H9 (cell line): ENCODE measurements around the gene SNCA. TPM values are rescaled to one million over a fixed set of nuclear protein-coding genes. Genes with fewer than 3 reads are reported as not detected.

Experiments used
- DNase-seq: peaks from one replicate; pipeline ENCODE4 v3.0.0-alpha.2; 2017
- H2AFZ ChIP-seq: one replicate; pipeline ENCODE4 v1.6.1; 2013; ENCODE audit warnings: mild to moderate bottlenecking, low read length, control low read depth, moderate library complexity
- H2AK5ac ChIP-seq: 2 replicates; pipeline ENCODE4 v1.6.1; 2013; ENCODE audit warnings: low read length, control low read depth, mixed read lengths; ENCODE audit not compliant: insufficient read length
- H2BK120ac ChIP-seq: one replicate; pipeline ENCODE4 v1.6.1; 2013; ENCODE audit warnings: low read depth, mild to moderate bottlenecking, low read length, control low read depth, inconsistent platforms; ENCODE audit not compliant: poor library complexity, severe bottlenecking
- H2BK12ac ChIP-seq: 2 replicates; pipeline ENCODE4 v1.6.1; 2013; ENCODE audit warnings: low read length, control low read depth, mixed read lengths, low read depth; ENCODE audit not compliant: insufficient read length
- H2BK15ac ChIP-seq: 2 replicates; pipeline ENCODE4 v1.6.1; 2013; ENCODE audit warnings: low read depth, low read length, control low read depth
- H2BK20ac ChIP-seq: one replicate; pipeline ENCODE4 v1.6.1; 2013; ENCODE audit warnings: low read depth, mild to moderate bottlenecking, low read length, control low read depth, inconsistent platforms; ENCODE audit not compliant: poor library complexity, severe bottlenecking
- H2BK5ac ChIP-seq: 2 replicates; pipeline ENCODE4 v1.6.1; 2013; ENCODE audit warnings: low read length, control low read depth, mixed read lengths; ENCODE audit not compliant: insufficient read length
- H3K14ac ChIP-seq: 2 replicates; pipeline ENCODE4 v1.6.1; 2013; ENCODE audit warnings: low read length, control low read depth; ENCODE audit not compliant: insufficient read depth
- H3K18ac ChIP-seq: 2 replicates; pipeline ENCODE4 v1.6.1; 2013; ENCODE audit warnings: low read depth, mild to moderate bottlenecking, mixed read lengths, low read length, control low read depth; ENCODE audit not compliant: insufficient read length
- H3K23ac ChIP-seq: 2 replicates; pipeline ENCODE4 v1.6.1; 2013; ENCODE audit warnings: low read length, control low read depth, mixed read lengths, low read depth; ENCODE audit not compliant: insufficient read length
- H3K23me2 ChIP-seq: 2 replicates; pipeline ENCODE4 v1.6.1; 2013; ENCODE audit warnings: low read depth, mild to moderate bottlenecking, mixed read lengths, low read length, control low read depth; ENCODE audit not compliant: insufficient read length, poor library complexity, severe bottlenecking
- H3K27ac ChIP-seq: 2 replicates; pipeline ENCODE4 v1.5.1; 2013; ENCODE audit warnings: low read length, control low read depth, mixed read lengths, low read depth; ENCODE audit not compliant: insufficient read length
- H3K27me3 ChIP-seq: 2 replicates; pipeline ENCODE4 v1.6.1; 2013; ENCODE audit warnings: low read length, control low read depth, inconsistent platforms; ENCODE audit not compliant: insufficient read depth
- H3K4ac ChIP-seq: 2 replicates; pipeline ENCODE4 v1.6.1; 2013; ENCODE audit warnings: low read depth, mild to moderate bottlenecking, control low read depth, inconsistent platforms, low read length, moderate library complexity
- H3K4me1 ChIP-seq: 2 replicates; pipeline ENCODE4 v1.6.1; 2013; ENCODE audit warnings: low read length, control low read depth, inconsistent platforms; ENCODE audit not compliant: insufficient read depth
- H3K4me2 ChIP-seq: 2 replicates; pipeline ENCODE4 v1.6.1; 2013; ENCODE audit warnings: low read length, control low read depth, mixed read lengths; ENCODE audit not compliant: insufficient read length, insufficient read depth
- H3K56ac ChIP-seq: 2 replicates; pipeline ENCODE4 v1.6.1; 2013; ENCODE audit warnings: low read depth, mild to moderate bottlenecking, mixed read lengths, low read length, control low read depth; ENCODE audit not compliant: insufficient read length
- H3K79me1 ChIP-seq: 2 replicates; pipeline ENCODE4 v1.6.1; 2013; ENCODE audit warnings: low read depth, mild to moderate bottlenecking, moderate library complexity, low read length, control low read depth, inconsistent platforms; ENCODE audit not compliant: insufficient read depth, poor library complexity, severe bottlenecking
- H3K79me2 ChIP-seq: 2 replicates; pipeline ENCODE4 v1.6.1; 2013; ENCODE audit warnings: low read length, control low read depth, inconsistent platforms; ENCODE audit not compliant: insufficient read depth
- H3K9ac ChIP-seq: 2 replicates; pipeline ENCODE4 v1.6.1; 2013; ENCODE audit warnings: low read length, control low read depth, mixed read lengths; ENCODE audit not compliant: insufficient read length; ENCODE audit errors: extremely low read depth
- H3K9me3 ChIP-seq: one replicate; pipeline ENCODE4 v1.6.1; 2013; ENCODE audit warnings: low read depth, low read length, inconsistent platforms; ENCODE audit not compliant: control insufficient read depth
- H3T11ph ChIP-seq: one replicate; pipeline ENCODE4 v1.6.1; 2013; ENCODE audit warnings: mild to moderate bottlenecking, low read length, control low read depth, inconsistent platforms
- H4K20me1 ChIP-seq: one replicate; pipeline ENCODE4 v1.6.1; 2013; ENCODE audit not compliant: control insufficient read depth, insufficient read length, insufficient read depth
- H4K5ac ChIP-seq: 2 replicates; pipeline ENCODE4 v1.6.1; 2013; ENCODE audit warnings: low read depth, mild to moderate bottlenecking, mixed read lengths, low read length, control low read depth; ENCODE audit not compliant: insufficient read length
- H4K8ac ChIP-seq: replicated peaks from 2 replicates; pipeline ENCODE4 v1.6.1; 2013; ENCODE audit warnings: low read length, control low read depth, mixed read lengths, low read depth; ENCODE audit not compliant: insufficient read length
- H4K91ac ChIP-seq: 2 replicates; pipeline ENCODE4 v1.6.1; 2013; ENCODE audit warnings: low read depth, mild to moderate bottlenecking, moderate library complexity, mixed read lengths, low read length, control low read depth; ENCODE audit not compliant: insufficient read length
- H3K27ac Mint-ChIP-seq, 3 experiments: 2 replicates in 2 of 3; 3 replicates in 1 of 3; pipeline ENCODE4 v1.8.0; 2020 to 2021; ENCODE audit warnings: mixed read lengths in 3 of 3, mild to moderate bottlenecking in 1 of 3, moderate library complexity in 1 of 3
- H3K27me3 Mint-ChIP-seq: 2 replicates; pipeline ENCODE4 v1.8.0; 2021; ENCODE audit warnings: low read depth, mild to moderate bottlenecking, moderate library complexity, mixed read lengths
- H3K36me3 Mint-ChIP-seq, 3 experiments: 2 replicates in 2 of 3; 3 replicates in 1 of 3; pipeline ENCODE4 v1.8.0; 2020 to 2021; ENCODE audit warnings: low read depth in 3 of 3, mixed read lengths in 3 of 3; ENCODE audit not compliant: insufficient read depth in 1 of 3
- H3K4me1 Mint-ChIP-seq, 2 experiments: 2 replicates each; pipeline ENCODE4 v1.8.0; 2020; ENCODE audit warnings: mixed read lengths in 2 of 2
- H3K4me3 Mint-ChIP-seq, 2 experiments: 2 replicates in 1 of 2; 3 replicates in 1 of 2; pipeline ENCODE4 v1.8.0; 2020 to 2021; ENCODE audit warnings: mild to moderate bottlenecking in 2 of 2, mixed read lengths in 2 of 2, moderate library complexity in 1 of 2
- H3K9me3 Mint-ChIP-seq, 2 experiments: 2 replicates in 1 of 2; 3 replicates in 1 of 2; pipeline ENCODE4 v1.8.0; 2020; ENCODE audit warnings: mild to moderate bottlenecking in 2 of 2, mixed read lengths in 2 of 2, moderate library complexity in 1 of 2
- CTCF ChIP-seq: fragments of 200-600 bp; sonication (generic); conservative IDR thresholded peaks from 3 replicates; pipeline ENCODE4 v1.8.0; 2021; ENCODE audit warnings: antibody characterized with exemption, mild to moderate bottlenecking
- WGBS: extraction: QIAGEN DNeasy Blood & Tissue Kit; methylation state at CpG from one replicate; pipeline ENCODE4 v1.1.7; 2013; ENCODE audit warnings: missing lambda C conversion rate, low lambda C conversion rate, mixed read lengths; ENCODE audit not compliant: insufficient read length; ENCODE audit errors: extremely low coverage; 5-methylcytosine and 5-hydroxymethylcytosine counted together
- total RNA-seq: library from RNA; stranded (reverse); gene quantifications from 2 replicates; pipeline ENCODE4 v1.2.1, GENCODE V29; 2021

SNCA gene
- total RNA-seq, 1 experiment from 2014 or later = 8.5 TPM

GRCh38 chr4:89800012-89800516, 36.9 kb downstream of the SNCA start:
- Histone ChIP-seq H2BK5ac (no peak overlapping the region), H2BK15ac (no peak overlapping the region), H3K4me2 (no peak overlapping the region), H2BK120ac (no peak overlapping the region), H4K91ac (no peak overlapping the region), H3K23ac (no peak overlapping the region), H3K4me1 (no peaks in the 10 kb centered on the region), H3K27ac (no peak overlapping the region), H3K79me2 (no peaks in the 10 kb centered on the region), H2AK5ac (no peak overlapping the region), H4K8ac (no peak overlapping the region), H2BK20ac (no peak overlapping the region), H3K23me2 (no peaks in the 10 kb centered on the region), H2AFZ (no peak overlapping the region), H4K5ac (no peak overlapping the region), H3K14ac (no peak overlapping the region), H2BK12ac (no peak overlapping the region), H3K9ac (no peak overlapping the region), H3K79me1 (no peaks in the 10 kb centered on the region), H4K20me1 (no peaks in the 10 kb centered on the region), H3K27me3 (no peaks in the 10 kb centered on the region), H3K56ac (no peak overlapping the region), H3K4ac (no peak overlapping the region), H3T11ph (no peak overlapping the region), H3K9me3 (no peaks in the 10 kb centered on the region), H3K18ac (no peak overlapping the region)
- no peak overlapping the region for H3K27ac Mint-ChIP-seq
- no peaks in the 10 kb centered on the region for H3K4me1 Mint-ChIP-seq
- no CpG with 5 or more reads among the region's 3 CpGs for WGBS
- no peak for TF ChIP-seq CTCF
- no peak for DNase-seq
- H3K4me3 Mint-ChIP-seq = no peak overlapping the region
- no peaks in the 10 kb centered on the region for H3K27me3 Mint-ChIP-seq
- no peaks in the 10 kb centered on the region; a peak in 1 of 7 replicates for H3K36me3 Mint-ChIP-seq
- no peaks in the 10 kb centered on the region for H3K9me3 Mint-ChIP-seq
